Neural cell (in vitro differentiated cells): Measurements from ENCODE around the gene PTH. TPM values are rescaled to one million over a fixed set of nuclear protein-coding genes. Genes with fewer than 3 reads are reported as not detected.

ENCODE experiments used
- H2AFZ ChIP-seq: fragments of 200-600, 300-800 bp; sonication (generic), shearing (Covaris generic); 2 replicates; pipeline ENCODE4 v1.6.0; 2014; ENCODE audit warnings: low read depth, mild to moderate bottlenecking, antibody characterized with exemption, low read length, moderate library complexity
- H3F3A ChIP-seq: fragments of 200-600 bp; shearing (Covaris generic); 2 replicates; pipeline ENCODE4 v1.6.1; 2016; ENCODE audit warnings: mild to moderate bottlenecking, moderate library complexity, mixed read lengths, antibody characterized with exemption, low read length; ENCODE audit not compliant: insufficient read depth, poor library complexity, severe bottlenecking
- H3K27ac ChIP-seq: fragments of 200-600, 300-800 bp; sonication (generic), shearing (Covaris generic); 2 replicates; pipeline ENCODE4 v1.5.1; 2014; ENCODE audit warnings: mild to moderate bottlenecking, low read length, moderate library complexity
- H3K27me3 ChIP-seq: fragments of 300-800, 200-600 bp; sonication (generic), shearing (Covaris generic); 2 replicates; pipeline ENCODE4 v1.6.0; 2014; ENCODE audit warnings: mild to moderate bottlenecking, low read depth, low read length, moderate library complexity; ENCODE audit not compliant: insufficient read depth
- H3K36me3 ChIP-seq: fragments of 300-800, 200-600 bp; sonication (generic), shearing (Covaris generic); 2 replicates; pipeline ENCODE4 v1.5.1; 2014; ENCODE audit warnings: mild to moderate bottlenecking, antibody characterized with exemption, low read length, moderate library complexity; ENCODE audit not compliant: insufficient read depth
- H3K4me2 ChIP-seq: fragments of 300-800, 200-600 bp; sonication (generic), shearing (Covaris generic); 2 replicates; pipeline ENCODE4 v1.6.0; 2014; ENCODE audit warnings: mild to moderate bottlenecking, low read length
- H3K4me3 ChIP-seq: fragments of 300-800, 200-600 bp; sonication (generic), shearing (Covaris generic); 2 replicates; pipeline ENCODE4 v1.5.1; 2014; ENCODE audit warnings: mild to moderate bottlenecking, low read length, moderate library complexity
- H3K79me2 ChIP-seq: fragments of 200-600 bp; shearing (Covaris generic); replicated peaks from 2 replicates; pipeline ENCODE4 v1.6.0; 2014; ENCODE audit warnings: mild to moderate bottlenecking, low read length, moderate library complexity; ENCODE audit not compliant: insufficient read depth
- H3K9ac ChIP-seq: fragments of 300-800, 200-600 bp; sonication (generic), shearing (Covaris generic); 2 replicates; pipeline ENCODE4 v1.6.1; 2016; ENCODE audit warnings: mild to moderate bottlenecking, low read length, mixed read lengths
- H3K9me2 ChIP-seq: fragments of 200-600 bp; shearing (Covaris generic); 2 replicates; pipeline ENCODE4 v1.6.1; 2016; ENCODE audit warnings: mild to moderate bottlenecking, low read length, mixed read lengths; ENCODE audit not compliant: insufficient read depth
- H3K9me3 ChIP-seq: fragments of 200-600, 300-800 bp; sonication (generic), shearing (Covaris generic); 2 replicates; pipeline ENCODE4 v1.6.1; 2016; ENCODE audit warnings: mild to moderate bottlenecking, mixed run types, low read length, moderate library complexity, mixed read lengths
- H4K20me1 ChIP-seq: fragments of 200-600 bp; shearing (Covaris generic); 2 replicates; pipeline ENCODE4 v1.6.1; 2016; ENCODE audit warnings: mild to moderate bottlenecking, mixed run types; ENCODE audit not compliant: insufficient read depth
- EP300 ChIP-seq: fragments of 450-650 bp; conservative IDR thresholded peaks from 2 replicates; pipeline ENCODE4 v1.6.1; 2014; ENCODE audit warnings: antibody characterized with exemption, mild to moderate bottlenecking, moderate library complexity; ENCODE audit not compliant: poor library complexity, severe bottlenecking
- EZH2 ChIP-seq: fragments of 200-600, 300-800 bp; shearing (Covaris generic), sonication (generic); IDR thresholded peaks from 2 replicates; pipeline ENCODE4 v1.6.1; 2014; ENCODE audit warnings: antibody characterized with exemption, low read length, borderline replicate concordance, mild to moderate bottlenecking; ENCODE audit not compliant: insufficient read depth, poor library complexity, severe bottlenecking
- MXI1 ChIP-seq: fragments of 450-650 bp; conservative IDR thresholded peaks from 2 replicates; pipeline ENCODE4 v1.6.1; 2014; ENCODE audit warnings: antibody characterized with exemption, mild to moderate bottlenecking; ENCODE audit not compliant: poor library complexity, severe bottlenecking
- POLR2AphosphoS5 ChIP-seq: IDR thresholded peaks from 2 replicates; pipeline ENCODE4 v1.6.1; 2012
- RAD21 ChIP-seq: fragments of 450-650 bp; conservative IDR thresholded peaks from 2 replicates; pipeline ENCODE4 v1.6.1; 2014; ENCODE audit warnings: antibody characterized with exemption, mild to moderate bottlenecking, moderate library complexity
- SMC3 ChIP-seq: fragments of 450-650 bp; conservative IDR thresholded peaks from 2 replicates; pipeline ENCODE4 v1.6.1; 2014; ENCODE audit warnings: antibody characterized with exemption, mild to moderate bottlenecking, moderate library complexity; ENCODE audit not compliant: poor library complexity
- TAF1 ChIP-seq: IDR thresholded peaks from 2 replicates; pipeline ENCODE4 v1.6.1; 2012; ENCODE audit warnings: low read depth
- polyA plus RNA-seq: library from polyadenylated mRNA; depleted of rRNA; stranded (reverse); fragments of >200 nt; gene quantifications from 2 replicates; pipeline ENCODE4 v1.2.3, GENCODE V29; 2014
- TF ChIP-seq, protein P1 (sequence below): fragments of 450-650 bp; IDR thresholded peaks from 2 replicates; pipeline ENCODE4 v1.5.1; 2014; ENCODE audit warnings: antibody characterized with exemption, mild to moderate bottlenecking, moderate library complexity; ENCODE audit not compliant: poor library complexity, severe bottlenecking
- TF ChIP-seq, protein P2 (sequence below): IDR thresholded peaks from 2 replicates; pipeline ENCODE4 v1.6.1; 2012; ENCODE audit warnings: borderline replicate concordance

PTH gene
- polyA plus RNA-seq, 1 donor from 2014 or later, result not detected

DNA sequence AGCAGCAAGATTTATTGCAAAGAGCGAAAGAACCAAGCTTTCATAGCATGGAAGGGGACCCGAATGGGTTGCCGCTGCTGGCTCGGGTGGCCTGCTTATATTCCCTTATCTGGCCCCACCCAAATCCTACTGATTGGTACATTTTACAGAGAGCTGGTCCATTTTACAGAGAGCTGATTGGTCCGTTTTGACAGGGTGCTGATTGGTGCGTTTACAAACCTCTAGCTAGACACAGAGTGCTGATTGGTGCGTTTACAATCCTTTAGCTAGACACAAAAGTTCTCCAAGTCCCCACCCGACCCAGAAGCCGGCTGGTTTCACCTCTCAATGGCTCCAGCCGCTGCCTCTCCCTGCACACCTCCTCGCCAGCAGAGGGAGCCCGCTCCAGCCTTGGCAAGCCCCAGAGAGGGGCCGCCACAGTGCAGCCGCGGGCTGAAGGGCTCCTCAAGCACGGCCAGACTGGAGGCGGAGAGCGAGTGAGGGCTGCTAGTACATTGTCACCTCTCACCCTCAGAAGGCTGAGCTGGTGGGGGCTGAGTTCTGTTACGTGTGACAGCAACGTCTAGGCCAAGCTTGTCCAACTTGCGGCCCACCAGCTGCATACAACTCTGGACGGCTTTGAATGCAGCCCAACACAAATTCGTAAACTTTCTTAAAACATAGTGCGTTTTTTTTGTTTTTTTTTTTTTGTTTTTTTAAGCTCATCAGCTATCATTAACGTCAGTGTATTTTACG is 8.7 kb downstream of the PTH start:
- Histone ChIP-seq H3K9ac (no peak overlapping the region), H3K27me3 (no peaks in the 10 kb centered on the region), H3K9me2 (no peaks in the 10 kb centered on the region), H3K79me2 (no peaks in the 10 kb centered on the region), H3K4me2 (no peak overlapping the region), H3K27ac (no peak overlapping the region), H3K36me3 (no peaks in the 10 kb centered on the region), H3F3A (no peaks in the 10 kb centered on the region), H3K4me3 (no peak overlapping the region), H4K20me1 (no peaks in the 10 kb centered on the region), H2AFZ (no peak overlapping the region), H3K9me3 (no peaks in the 10 kb centered on the region)
- TF ChIP-seq EZH2 (no peak), RAD21 (no peak), EP300 (no peak), POLR2AphosphoS5 (no peak), TAF1 (no peak), MXI1 (no peak), SMC3 (no peak)
- TF ChIP-seq, protein P1, sequence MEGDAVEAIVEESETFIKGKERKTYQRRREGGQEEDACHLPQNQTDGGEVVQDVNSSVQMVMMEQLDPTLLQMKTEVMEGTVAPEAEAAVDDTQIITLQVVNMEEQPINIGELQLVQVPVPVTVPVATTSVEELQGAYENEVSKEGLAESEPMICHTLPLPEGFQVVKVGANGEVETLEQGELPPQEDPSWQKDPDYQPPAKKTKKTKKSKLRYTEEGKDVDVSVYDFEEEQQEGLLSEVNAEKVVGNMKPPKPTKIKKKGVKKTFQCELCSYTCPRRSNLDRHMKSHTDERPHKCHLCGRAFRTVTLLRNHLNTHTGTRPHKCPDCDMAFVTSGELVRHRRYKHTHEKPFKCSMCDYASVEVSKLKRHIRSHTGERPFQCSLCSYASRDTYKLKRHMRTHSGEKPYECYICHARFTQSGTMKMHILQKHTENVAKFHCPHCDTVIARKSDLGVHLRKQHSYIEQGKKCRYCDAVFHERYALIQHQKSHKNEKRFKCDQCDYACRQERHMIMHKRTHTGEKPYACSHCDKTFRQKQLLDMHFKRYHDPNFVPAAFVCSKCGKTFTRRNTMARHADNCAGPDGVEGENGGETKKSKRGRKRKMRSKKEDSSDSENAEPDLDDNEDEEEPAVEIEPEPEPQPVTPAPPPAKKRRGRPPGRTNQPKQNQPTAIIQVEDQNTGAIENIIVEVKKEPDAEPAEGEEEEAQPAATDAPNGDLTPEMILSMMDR, result no peak
- TF ChIP-seq, protein P2, sequence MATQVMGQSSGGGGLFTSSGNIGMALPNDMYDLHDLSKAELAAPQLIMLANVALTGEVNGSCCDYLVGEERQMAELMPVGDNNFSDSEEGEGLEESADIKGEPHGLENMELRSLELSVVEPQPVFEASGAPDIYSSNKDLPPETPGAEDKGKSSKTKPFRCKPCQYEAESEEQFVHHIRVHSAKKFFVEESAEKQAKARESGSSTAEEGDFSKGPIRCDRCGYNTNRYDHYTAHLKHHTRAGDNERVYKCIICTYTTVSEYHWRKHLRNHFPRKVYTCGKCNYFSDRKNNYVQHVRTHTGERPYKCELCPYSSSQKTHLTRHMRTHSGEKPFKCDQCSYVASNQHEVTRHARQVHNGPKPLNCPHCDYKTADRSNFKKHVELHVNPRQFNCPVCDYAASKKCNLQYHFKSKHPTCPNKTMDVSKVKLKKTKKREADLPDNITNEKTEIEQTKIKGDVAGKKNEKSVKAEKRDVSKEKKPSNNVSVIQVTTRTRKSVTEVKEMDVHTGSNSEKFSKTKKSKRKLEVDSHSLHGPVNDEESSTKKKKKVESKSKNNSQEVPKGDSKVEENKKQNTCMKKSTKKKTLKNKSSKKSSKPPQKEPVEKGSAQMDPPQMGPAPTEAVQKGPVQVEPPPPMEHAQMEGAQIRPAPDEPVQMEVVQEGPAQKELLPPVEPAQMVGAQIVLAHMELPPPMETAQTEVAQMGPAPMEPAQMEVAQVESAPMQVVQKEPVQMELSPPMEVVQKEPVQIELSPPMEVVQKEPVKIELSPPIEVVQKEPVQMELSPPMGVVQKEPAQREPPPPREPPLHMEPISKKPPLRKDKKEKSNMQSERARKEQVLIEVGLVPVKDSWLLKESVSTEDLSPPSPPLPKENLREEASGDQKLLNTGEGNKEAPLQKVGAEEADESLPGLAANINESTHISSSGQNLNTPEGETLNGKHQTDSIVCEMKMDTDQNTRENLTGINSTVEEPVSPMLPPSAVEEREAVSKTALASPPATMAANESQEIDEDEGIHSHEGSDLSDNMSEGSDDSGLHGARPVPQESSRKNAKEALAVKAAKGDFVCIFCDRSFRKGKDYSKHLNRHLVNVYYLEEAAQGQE, result no peak

DNA sequence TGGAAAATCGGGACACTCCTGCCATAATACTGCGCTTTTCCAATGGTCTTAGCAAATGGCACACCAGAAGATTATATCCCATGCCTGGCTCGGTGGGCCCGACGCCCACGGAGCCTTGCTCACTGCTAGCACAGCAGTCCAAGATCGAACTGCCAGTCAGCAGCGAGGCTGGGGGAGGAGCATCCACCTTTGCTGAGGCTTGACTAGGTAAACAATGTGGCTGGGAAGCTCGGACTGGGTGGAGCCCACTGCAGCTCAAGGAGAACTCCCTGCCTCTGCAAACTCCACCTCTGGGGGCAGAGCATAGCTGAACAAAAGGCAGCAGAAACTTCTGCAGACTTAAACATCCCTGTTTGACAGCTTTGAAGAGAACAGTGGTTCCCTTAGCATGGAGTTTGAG is 15.6 kb downstream of the PTH start:
- Histone ChIP-seq H3K4me3 (no peak overlapping the region), H3K27ac (no peak overlapping the region), H3K36me3 (no peaks in the 10 kb centered on the region), H3F3A (no peaks in the 10 kb centered on the region), H4K20me1 (no peaks in the 10 kb centered on the region), H3K27me3 (no peaks in the 10 kb centered on the region), H3K4me2 (no peak overlapping the region), H3K79me2 (no peaks in the 10 kb centered on the region), H3K9me2 (no peaks in the 10 kb centered on the region), H3K9ac (no peak overlapping the region), H3K9me3 (no peaks in the 10 kb centered on the region), H2AFZ (no peak overlapping the region)
- TF ChIP-seq, protein P2, result no peak
- no peak for TF ChIP-seq MXI1
- no peak for TF ChIP-seq POLR2AphosphoS5
- TF ChIP-seq SMC3, result no peak
- no peak for TF ChIP-seq EP300
- no peak for TF ChIP-seq TAF1
- no peak for TF ChIP-seq RAD21
- TF ChIP-seq EZH2, result no peak
- TF ChIP-seq, protein P1, result no peak
